GM21717 (cell line): ENCODE data around the gene ASPA.

Source experiments
- ATAC-seq: cut with Tn5 transposase; IDR thresholded peaks from one replicate; pipeline ENCODE4 v1.9.1; 2021; ENCODE audit warnings: mild to moderate bottlenecking, moderate library complexity; ENCODE audit not compliant: unreplicated experiment

ASPA gene

GRCh38 chr17:3532859-3533142, 57.0 kb downstream of the ASPA start:
- ATAC-seq = no peak

GRCh38 chr17:3533752-3534151, 58.0 kb downstream of the ASPA start:
- ATAC-seq = no peak

- ATAC-seq = no peak
Observed at GRCh38 chr17:3534881-3535252, 59.1 kb downstream of the ASPA start.

- no peak for ATAC-seq
Observed at GRCh38 chr17:3535253-3535995, 59.6 kb downstream of the ASPA start.

- no peak for ATAC-seq
Observed at GRCh38 chr17:3536716-3537115, 60.9 kb downstream of the ASPA start.

- ATAC-seq = no peak
Observed at GRCh38 chr17:3539881-3540540, 64.2 kb downstream of the ASPA start.

- ATAC-seq = no peak
Observed at GRCh38 chr17:3542410-3543088, 66.8 kb downstream of the ASPA start.

GRCh38 chr17:3543453-3543852, 67.7 kb downstream of the ASPA start:
- no peak for ATAC-seq

- ATAC-seq = no peak
Observed at GRCh38 chr17:3544365-3544764, 68.6 kb downstream of the ASPA start.

GRCh38 chr17:3545151-3545550, 69.4 kb downstream of the ASPA start:
- ATAC-seq = no peak

- no peak for ATAC-seq
Observed at GRCh38 chr17:3546521-3546920, 70.7 kb downstream of the ASPA start.

- no peak for ATAC-seq
Observed at GRCh38 chr17:3546997-3547396, 71.2 kb downstream of the ASPA start.

- no peak for ATAC-seq
Observed at GRCh38 chr17:3547628-3548027, 71.8 kb downstream of the ASPA start.

GRCh38 chr17:3549610-3550162, 73.9 kb downstream of the ASPA start:
- ATAC-seq = no peak

- no peak for ATAC-seq
Observed at GRCh38 chr17:3551189-3551588, 75.4 kb downstream of the ASPA start.

- ATAC-seq = no peak
Observed at GRCh38 chr17:3552916-3553315, 77.1 kb downstream of the ASPA start.
